ENCODE results near the gene GCAT. TPM values are rescaled to one million over a fixed set of nuclear protein-coding genes. Genes with fewer than 3 reads are reported as not detected.

GCAT gene
- total and polyA plus RNA-seq, 2 of the 13 experiments (the other 11 are each of a cell fraction or from before 2014, with no cell fraction given), result 28.0 to 50.3 TPM

- peak; percentile 69 for TF ChIP-seq GATAD1 (CRISPR knock-in tag; IDR thresholded peaks at IDR 0.05)
- no peak for TF ChIP-seq E2F1 (CRISPR knock-in tag; IDR thresholded peaks at IDR 0.05)
- TF ChIP-seq HNF1A (IDR thresholded peaks at IDR 0.05; ENCODE audit: low read depth), result no peak
- peak; percentile 58; the same call in 1 of the 2 replicates for TF ChIP-seq HNF1A (CRISPR knock-in tag; IDR thresholded peaks at IDR 0.05; ENCODE audit: borderline replicate concordance)
- TF ChIP-seq KAT7 (CRISPR knock-in tag; IDR thresholded peaks at IDR 0.05; ENCODE audit: borderline replicate concordance), result peak; percentile 87; the same call in 1 of the 2 replicates
- TF ChIP-seq IRF2 (CRISPR knock-in tag; IDR thresholded peaks at IDR 0.05), result peak; percentile 87
- TF ChIP-seq NR2F1 (CRISPR knock-in tag; IDR thresholded peaks at IDR 0.05), result peak in 1 of 2 experiments; percentile 62; a peak in 1 of 4 replicates
- TF ChIP-seq ZNF883 (CRISPR knock-in tag; IDR thresholded peaks at IDR 0.05; ENCODE audit: not compliant biosample characterization), result no peak
- peak; percentile 38; the same call in 1 of the 2 replicates for TF ChIP-seq TBP (CRISPR knock-in tag; IDR thresholded peaks at IDR 0.05)
- peak; percentile 19; the same call in 1 of the 2 replicates for TF ChIP-seq ZNF644 (CRISPR knock-in tag; IDR thresholded peaks at IDR 0.05; ENCODE audit: low read depth)
- TF ChIP-seq, protein P1, sequence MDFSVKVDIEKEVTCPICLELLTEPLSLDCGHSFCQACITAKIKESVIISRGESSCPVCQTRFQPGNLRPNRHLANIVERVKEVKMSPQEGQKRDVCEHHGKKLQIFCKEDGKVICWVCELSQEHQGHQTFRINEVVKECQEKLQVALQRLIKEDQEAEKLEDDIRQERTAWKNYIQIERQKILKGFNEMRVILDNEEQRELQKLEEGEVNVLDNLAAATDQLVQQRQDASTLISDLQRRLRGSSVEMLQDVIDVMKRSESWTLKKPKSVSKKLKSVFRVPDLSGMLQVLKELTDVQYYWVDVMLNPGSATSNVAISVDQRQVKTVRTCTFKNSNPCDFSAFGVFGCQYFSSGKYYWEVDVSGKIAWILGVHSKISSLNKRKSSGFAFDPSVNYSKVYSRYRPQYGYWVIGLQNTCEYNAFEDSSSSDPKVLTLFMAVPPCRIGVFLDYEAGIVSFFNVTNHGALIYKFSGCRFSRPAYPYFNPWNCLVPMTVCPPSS (IDR thresholded peaks at IDR 0.05), result no peak
- TF ChIP-seq, protein P2, sequence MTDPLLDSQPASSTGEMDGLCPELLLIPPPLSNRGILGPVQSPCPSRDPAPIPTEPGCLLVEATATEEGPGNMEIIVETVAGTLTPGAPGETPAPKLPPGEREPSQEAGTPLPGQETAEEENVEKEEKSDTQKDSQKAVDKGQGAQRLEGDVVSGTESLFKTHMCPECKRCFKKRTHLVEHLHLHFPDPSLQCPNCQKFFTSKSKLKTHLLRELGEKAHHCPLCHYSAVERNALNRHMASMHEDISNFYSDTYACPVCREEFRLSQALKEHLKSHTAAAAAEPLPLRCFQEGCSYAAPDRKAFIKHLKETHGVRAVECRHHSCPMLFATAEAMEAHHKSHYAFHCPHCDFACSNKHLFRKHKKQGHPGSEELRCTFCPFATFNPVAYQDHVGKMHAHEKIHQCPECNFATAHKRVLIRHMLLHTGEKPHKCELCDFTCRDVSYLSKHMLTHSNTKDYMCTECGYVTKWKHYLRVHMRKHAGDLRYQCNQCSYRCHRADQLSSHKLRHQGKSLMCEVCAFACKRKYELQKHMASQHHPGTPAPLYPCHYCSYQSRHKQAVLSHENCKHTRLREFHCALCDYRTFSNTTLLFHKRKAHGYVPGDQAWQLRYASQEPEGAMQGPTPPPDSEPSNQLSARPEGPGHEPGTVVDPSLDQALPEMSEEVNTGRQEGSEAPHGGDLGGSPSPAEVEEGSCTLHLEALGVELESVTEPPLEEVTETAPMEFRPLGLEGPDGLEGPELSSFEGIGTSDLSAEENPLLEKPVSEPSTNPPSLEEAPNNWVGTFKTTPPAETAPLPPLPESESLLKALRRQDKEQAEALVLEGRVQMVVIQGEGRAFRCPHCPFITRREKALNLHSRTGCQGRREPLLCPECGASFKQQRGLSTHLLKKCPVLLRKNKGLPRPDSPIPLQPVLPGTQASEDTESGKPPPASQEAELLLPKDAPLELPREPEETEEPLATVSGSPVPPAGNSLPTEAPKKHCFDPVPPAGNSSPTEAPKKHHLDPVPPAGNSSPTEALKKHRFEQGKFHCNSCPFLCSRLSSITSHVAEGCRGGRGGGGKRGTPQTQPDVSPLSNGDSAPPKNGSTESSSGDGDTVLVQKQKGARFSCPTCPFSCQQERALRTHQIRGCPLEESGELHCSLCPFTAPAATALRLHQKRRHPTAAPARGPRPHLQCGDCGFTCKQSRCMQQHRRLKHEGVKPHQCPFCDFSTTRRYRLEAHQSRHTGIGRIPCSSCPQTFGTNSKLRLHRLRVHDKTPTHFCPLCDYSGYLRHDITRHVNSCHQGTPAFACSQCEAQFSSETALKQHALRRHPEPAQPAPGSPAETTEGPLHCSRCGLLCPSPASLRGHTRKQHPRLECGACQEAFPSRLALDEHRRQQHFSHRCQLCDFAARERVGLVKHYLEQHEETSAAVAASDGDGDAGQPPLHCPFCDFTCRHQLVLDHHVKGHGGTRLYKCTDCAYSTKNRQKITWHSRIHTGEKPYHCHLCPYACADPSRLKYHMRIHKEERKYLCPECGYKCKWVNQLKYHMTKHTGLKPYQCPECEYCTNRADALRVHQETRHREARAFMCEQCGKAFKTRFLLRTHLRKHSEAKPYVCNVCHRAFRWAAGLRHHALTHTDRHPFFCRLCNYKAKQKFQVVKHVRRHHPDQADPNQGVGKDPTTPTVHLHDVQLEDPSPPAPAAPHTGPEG (CRISPR knock-in tag; IDR thresholded peaks at IDR 0.05), result no peak
- TF ChIP-seq LCORL (IDR thresholded peaks at IDR 0.05), result no peak
- TF ChIP-seq LCORL (CRISPR knock-in tag; IDR thresholded peaks at IDR 0.05), result peak; percentile 95
- peak; percentile 20; the same call in 1 of the 2 replicates for TF ChIP-seq GFI1 (CRISPR knock-in tag; IDR thresholded peaks at IDR 0.05; ENCODE audit: borderline replicate concordance)
- no peak for TF ChIP-seq ZNF296 (CRISPR knock-in tag; conservative IDR thresholded peaks at IDR 0.05)
Measured at GRCh38 chr22:37817705-37818408, 10.1 kb downstream of the GCAT start (continued).
